Hepatocyte (in vitro differentiated cells): ENCODE data around the gene IL17B. TPM values are rescaled to one million over a fixed set of nuclear protein-coding genes. Genes with fewer than 3 reads are reported as not detected.

Source experiments
- DNase-seq: peaks from one replicate; pipeline ENCODE4 v3.0.0-alpha.2; 2016; ENCODE audit warnings: low spot score
- H2AFZ ChIP-seq: fragments of 200-600 bp; sonication (generic); 2 replicates; pipeline ENCODE4 v1.6.0; 2016; ENCODE audit warnings: antibody characterized with exemption, mild to moderate bottlenecking
- H3K27ac ChIP-seq: fragments of 200-600 bp; sonication (generic); 2 replicates; pipeline ENCODE4 v1.5.1; 2016; ENCODE audit warnings: mild to moderate bottlenecking
- H3K27me3 ChIP-seq: fragments of 200-600 bp; sonication (generic); 2 replicates; pipeline ENCODE4 v1.6.1; 2016
- H3K36me3 ChIP-seq: fragments of 200-600 bp; sonication (generic); replicated peaks from 2 replicates; pipeline ENCODE4 v1.5.1; 2016; ENCODE audit warnings: low read depth; ENCODE audit not compliant: insufficient read depth
- H3K4me1 ChIP-seq: fragments of 200-600 bp; sonication (generic); 2 replicates; pipeline ENCODE4 v1.5.1; 2016; ENCODE audit warnings: mild to moderate bottlenecking, moderate library complexity; ENCODE audit not compliant: insufficient read depth
- H3K4me2 ChIP-seq: fragments of 200-600 bp; sonication (generic); 2 replicates; pipeline ENCODE4 v1.6.0; 2016
- H3K4me3 ChIP-seq: fragments of 200-600 bp; sonication (generic); 2 replicates; pipeline ENCODE4 v1.5.1; 2016; ENCODE audit warnings: mild to moderate bottlenecking
- H3K79me2 ChIP-seq: fragments of 200-600 bp; sonication (generic); 2 replicates; pipeline ENCODE4 v1.6.0; 2017; ENCODE audit warnings: mild to moderate bottlenecking
- H3K9me2 ChIP-seq: fragments of 200-600 bp; sonication (generic); replicated peaks from 2 replicates; pipeline ENCODE4 v1.6.0; 2017; ENCODE audit warnings: mild to moderate bottlenecking; ENCODE audit not compliant: insufficient read depth
- H3K9me3 ChIP-seq: fragments of 200-600 bp; sonication (generic); 2 replicates; pipeline ENCODE4 v1.5.1; 2016; ENCODE audit warnings: low read depth, mild to moderate bottlenecking
- H4K20me1 ChIP-seq: fragments of 200-600 bp; sonication (generic); 2 replicates; pipeline ENCODE4 v1.6.0; 2016; ENCODE audit warnings: mild to moderate bottlenecking; ENCODE audit not compliant: insufficient read depth, poor library complexity, severe bottlenecking
- CTCF ChIP-seq: fragments of 200-600 bp; sonication (generic); IDR thresholded peaks from 2 replicates; pipeline ENCODE4 v1.5.1; 2016; ENCODE audit warnings: antibody characterized with exemption, mild to moderate bottlenecking; ENCODE audit not compliant: poor library complexity
- EZH2 ChIP-seq: fragments of 200-600 bp; sonication (generic); IDR thresholded peaks from 2 replicates; pipeline ENCODE4 v1.6.1; 2016; ENCODE audit warnings: antibody characterized with exemption, mild to moderate bottlenecking, borderline replicate concordance
- EZH2phosphoT487 ChIP-seq: fragments of 200-600 bp; sonication (generic); IDR thresholded peaks from one replicate; pipeline ENCODE4 v1.6.1; 2018; ENCODE audit warnings: antibody characterized with exemption, mild to moderate bottlenecking, low read depth, moderate library complexity; ENCODE audit not compliant: unreplicated experiment, severe bottlenecking
- WGBS: methylation state at CpG from one replicate; pipeline ENCODE4 v1.1.6; 2016; ENCODE audit warnings: low lambda C conversion rate; ENCODE audit errors: missing lambda C conversion rate; 5-methylcytosine and 5-hydroxymethylcytosine counted together
- polyA plus RNA-seq: library from polyadenylated mRNA; unstranded; fragments of >200 nt; fragmentation: Nextera tagmentation; extraction: Ambion mirVana; gene quantifications from 2 replicates; pipeline ENCODE4 v1.2.1, GENCODE V29; 2016
- total RNA-seq: library from RNA; depleted of rRNA; stranded (reverse); fragments of >200 nt; gene quantifications from 2 replicates; pipeline ENCODE4 v1.2.3, GENCODE V29; 2014

IL17B gene
- total and polyA plus RNA-seq, 2 experiments from 2014 or later = not detected

- TF ChIP-seq EZH2 = no peak
- TF ChIP-seq EZH2phosphoT487 = no peak
- TF ChIP-seq CTCF = no peak
- Histone ChIP-seq H3K9me3 (no peaks in the 10 kb centered on the region), H3K9me2 (no peaks in the 10 kb centered on the region), H3K79me2 (no peaks in the 10 kb centered on the region), H3K4me3 (no peak overlapping the region), H3K27ac (no peak overlapping the region), H3K27me3 (no peaks in the 10 kb centered on the region), H2AFZ (no peak overlapping the region), H3K4me2 (no peak overlapping the region), H3K4me1 (peaks cover 9% of the 10 kb centered on the region), H4K20me1 (no peaks in the 10 kb centered on the region), H3K36me3 (no peaks in the 10 kb centered on the region)
- 50% methylated on average over 8 of the region's 8 CpGs for WGBS
- no peak for DNase-seq
Measured at GRCh38 chr5:149381261-149381985, 2.3 kb upstream of the IL17B start.

- DNase-seq = no peak
- Histone ChIP-seq H3K36me3 (no peaks in the 10 kb centered on the region), H3K9me3 (no peaks in the 10 kb centered on the region), H4K20me1 (no peaks in the 10 kb centered on the region), H3K27ac (no peak overlapping the region), H2AFZ (no peak overlapping the region), H3K4me3 (no peak overlapping the region), H3K4me2 (no peak overlapping the region), H3K9me2 (no peaks in the 10 kb centered on the region), H3K4me1 (peaks cover 4% of the 10 kb centered on the region), H3K79me2 (no peaks in the 10 kb centered on the region), H3K27me3 (no peaks in the 10 kb centered on the region)
- TF ChIP-seq EZH2 (no peak), EZH2phosphoT487 (no peak), CTCF (no peak)
- 78% methylated on average over 16 of the region's 16 CpGs for WGBS
Measured at GRCh38 chr5:149380466-149381121, 1.5 kb upstream of the IL17B start.

GRCh38 chr5:149379818-149380374 lies 804 bp upstream of the IL17B start:
- no peak overlapping the region for H2AFZ ChIP-seq
- 92% methylated on average over 5 of the region's 5 CpGs for WGBS
- H3K9me2 ChIP-seq = no peaks in the 10 kb centered on the region
- no peaks in the 10 kb centered on the region for H3K9me3 ChIP-seq
- no peaks in the 10 kb centered on the region for H3K4me1 ChIP-seq
- no peak for TF ChIP-seq EZH2
- no peak for TF ChIP-seq CTCF
- no peak for TF ChIP-seq EZH2phosphoT487
- H4K20me1 ChIP-seq = no peaks in the 10 kb centered on the region
- H3K4me2 ChIP-seq = no peak overlapping the region
- no peaks in the 10 kb centered on the region for H3K36me3 ChIP-seq
- H3K27ac ChIP-seq = no peak overlapping the region
- DNase-seq = no peak
- no peak overlapping the region for H3K4me3 ChIP-seq
- H3K79me2 ChIP-seq = no peaks in the 10 kb centered on the region
- no peaks in the 10 kb centered on the region for H3K27me3 ChIP-seq
